Activated CD8-positive, alpha-beta memory T cell treated with anti-CD3 and anti-CD28 coated beads, Interleukin-2, amount 50 U/mL, for 48 hours (primary cell): ENCODE measurements around the gene LGALS9C.
"Not testable (repeated sequence)": the region's sequence is repeated elsewhere in the genome, so short reads cannot be mapped to it uniquely, and the experiment has no call there.

ENCODE experiments used
- DNase-seq: peaks from one replicate; pipeline ENCODE4 v3.0.0-alpha.2; 2020

LGALS9C gene

GRCh38 chr17:18478977-18479595, 2.5 kb downstream of the LGALS9C start:
- not testable (repeated sequence) for DNase-seq

- not testable (repeated sequence) for DNase-seq
Observed at GRCh38 chr17:18481775-18482174, 5.2 kb downstream of the LGALS9C start.

DNA sequence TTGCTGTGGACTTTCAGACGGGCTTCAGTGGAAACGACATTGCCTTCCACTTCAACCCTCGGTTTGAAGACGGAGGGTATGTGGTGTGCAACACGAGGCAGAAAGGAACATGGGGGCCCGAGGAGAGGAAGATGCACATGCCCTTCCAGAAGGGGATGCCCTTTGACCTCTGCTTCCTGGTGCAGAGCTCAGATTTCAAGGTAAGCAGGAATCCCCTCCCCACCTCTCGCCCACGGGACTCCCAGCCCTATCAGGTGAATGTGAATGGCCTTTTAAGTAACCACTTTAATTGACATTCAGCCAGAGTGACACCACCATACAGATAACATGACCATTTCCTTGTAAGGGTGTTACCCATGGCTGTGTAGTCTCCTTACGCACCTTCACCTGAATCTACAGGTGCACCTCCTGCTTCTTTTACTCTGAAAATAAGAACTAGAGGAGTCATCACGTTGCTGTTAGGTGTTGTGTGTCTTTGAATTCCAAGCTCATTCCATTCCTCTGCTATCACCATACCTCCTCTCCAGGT, 9.4 kb downstream of the LGALS9C start:
- DNase-seq, result not testable (repeated sequence)

DNA sequence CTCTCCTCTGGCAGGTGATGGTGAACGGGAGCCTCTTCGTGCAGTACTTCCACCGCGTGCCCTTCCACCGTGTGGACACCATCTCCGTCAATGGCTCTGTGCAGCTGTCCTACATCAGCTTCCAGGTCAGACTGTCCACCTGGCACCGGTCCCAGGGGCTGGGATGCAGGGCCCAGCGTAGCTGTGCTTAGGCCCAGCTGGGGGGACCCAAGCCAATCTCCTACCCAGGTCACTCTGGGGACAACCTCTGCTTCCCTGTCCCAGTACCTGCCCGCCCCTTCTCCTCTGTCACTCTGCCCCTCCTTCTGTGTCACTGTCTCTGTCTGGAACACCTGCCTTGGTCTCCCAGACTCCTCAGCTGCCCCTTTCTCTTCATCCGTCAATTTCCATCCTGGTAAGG, 11.0 kb downstream of the LGALS9C start:
- DNase-seq, result not testable (repeated sequence)

- not testable (repeated sequence) for DNase-seq
Observed at GRCh38 chr17:18488622-18489021, 12.0 kb downstream of the LGALS9C start.

DNA sequence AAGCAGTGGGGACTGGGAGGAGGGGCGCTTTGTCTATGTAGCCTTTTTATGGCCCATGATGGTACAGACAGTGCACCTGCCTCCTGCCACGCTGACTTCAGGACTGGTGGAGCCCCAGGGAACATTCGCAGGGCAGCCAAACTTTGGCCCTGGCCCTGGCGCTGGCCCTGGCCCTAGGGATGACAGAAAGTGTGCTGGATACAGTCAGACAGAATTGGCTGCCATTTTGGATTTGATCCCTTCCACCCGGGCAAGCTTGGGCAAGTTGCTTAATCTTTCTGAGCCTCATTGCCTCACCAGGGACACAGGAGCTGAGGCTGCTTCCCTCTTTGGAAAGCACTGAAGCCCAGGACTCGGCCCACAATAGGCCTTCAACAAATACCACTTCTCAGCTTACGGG, 13.4 kb downstream of the LGALS9C start:
- DNase-seq, result not testable (repeated sequence)

DNA sequence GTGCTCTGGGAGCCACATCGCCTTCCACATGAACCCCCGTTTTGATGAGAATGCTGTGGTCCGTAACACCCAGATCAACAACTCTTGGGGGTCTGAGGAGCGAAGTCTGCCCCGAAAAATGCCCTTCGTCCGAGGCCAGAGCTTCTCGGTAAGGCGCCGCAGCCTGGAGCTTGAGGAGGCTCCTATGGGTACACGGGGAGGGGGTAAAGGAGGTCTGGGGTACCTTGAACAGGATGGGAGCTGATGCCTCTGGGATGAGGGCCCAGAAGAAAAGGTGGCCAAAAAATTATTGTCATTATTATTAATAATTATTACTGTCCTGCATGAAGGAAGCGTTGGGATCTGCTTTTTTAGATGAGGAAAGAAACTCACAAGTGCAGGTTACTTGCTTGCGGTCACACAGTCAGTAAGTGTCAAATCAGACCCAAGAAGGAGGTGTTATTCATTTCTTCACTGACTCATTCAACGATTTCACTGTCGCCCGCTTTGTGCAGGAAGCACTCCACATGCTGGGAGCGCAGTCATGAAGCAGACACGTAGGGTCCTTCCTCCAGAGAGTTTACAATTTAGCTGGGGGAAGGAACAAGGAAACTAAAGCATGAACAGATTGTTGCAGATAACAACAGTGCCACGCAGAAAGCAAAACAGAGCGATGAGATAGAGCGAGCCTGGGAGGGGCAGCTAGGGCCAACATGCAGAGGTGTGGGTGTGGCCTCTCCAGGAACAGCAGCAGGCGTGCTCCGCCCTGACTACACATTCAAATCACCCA, 16.3 kb downstream of the LGALS9C start:
- peak; percentile 54 for DNase-seq

DNA sequence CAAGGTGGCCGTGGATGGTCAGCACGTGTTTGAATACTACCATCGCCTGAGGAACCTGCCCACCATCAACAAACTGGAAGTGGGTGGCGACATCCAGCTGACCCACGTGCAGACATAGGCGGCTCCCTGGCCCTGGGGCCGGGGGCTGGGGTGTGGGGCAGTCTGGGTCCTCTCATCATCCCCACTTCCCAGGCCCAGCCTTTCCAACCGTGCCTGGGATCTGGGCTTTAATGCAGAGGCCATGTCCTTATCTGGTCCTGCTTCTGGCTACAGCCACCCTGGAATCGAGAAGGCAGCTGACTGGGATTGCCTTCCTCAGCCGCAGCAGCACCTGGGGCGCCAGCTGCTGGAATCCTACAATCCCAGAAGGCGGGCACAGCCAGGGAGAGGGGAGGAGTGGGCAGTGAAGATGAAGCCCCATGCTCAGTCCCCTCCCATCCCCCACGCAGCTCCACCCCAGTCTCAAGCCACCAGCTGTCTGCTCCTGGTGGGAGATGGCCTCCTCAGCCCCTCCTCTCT, 17.7 kb downstream of the LGALS9C start:
- DNase-seq, result not testable (repeated sequence)

- DNase-seq, result not testable (repeated sequence)
Observed at GRCh38 chr17:18497044-18497443, 20.5 kb downstream of the LGALS9C start.

DNA sequence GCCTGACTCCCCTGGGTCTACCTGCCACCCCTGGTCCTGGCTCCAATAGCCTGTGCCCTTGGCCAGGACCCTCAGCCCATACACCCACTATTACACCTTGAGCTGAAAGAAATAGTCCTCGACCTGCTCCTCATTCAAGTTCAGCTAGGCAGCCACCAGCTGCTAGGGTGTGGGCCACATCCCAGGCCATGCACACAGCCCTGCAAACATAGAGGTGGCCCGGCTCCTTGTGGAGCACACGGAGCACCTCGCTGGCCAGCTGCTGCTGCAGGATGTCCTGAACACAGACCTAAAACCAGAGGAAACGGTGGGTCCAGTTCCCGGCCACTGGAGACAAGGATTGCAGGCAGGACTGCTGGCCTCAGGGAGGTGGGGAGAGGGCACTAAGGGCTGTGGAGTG, 22.5 kb downstream of the LGALS9C start:
- not testable (repeated sequence) for DNase-seq

- DNase-seq, result not testable (repeated sequence)
Observed at GRCh38 chr17:18499756-18500155, 23.2 kb downstream of the LGALS9C start.

GRCh38 chr17:18500281-18500680, 23.7 kb downstream of the LGALS9C start:
- DNase-seq, result not testable (repeated sequence)

DNA sequence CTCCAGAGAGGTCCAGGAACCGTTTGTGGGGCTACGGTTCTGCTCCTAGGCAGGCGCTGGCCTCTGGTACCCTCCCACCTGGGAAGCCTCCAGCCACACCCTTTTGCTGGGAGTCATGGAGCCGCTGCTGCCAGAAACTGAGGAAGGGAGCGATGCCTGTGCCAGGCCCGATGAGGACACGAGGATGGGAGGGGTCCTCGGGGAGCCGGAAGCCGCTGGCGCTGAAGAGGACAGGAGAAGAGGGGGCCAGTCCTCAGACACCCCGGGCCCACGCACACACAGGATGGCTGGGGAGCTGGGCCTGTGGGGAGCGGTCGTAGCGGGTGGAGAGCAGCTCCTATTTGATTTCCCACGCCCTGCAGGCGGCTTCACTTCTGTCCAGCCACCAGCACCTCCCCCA, 24.2 kb downstream of the LGALS9C start:
- not testable (repeated sequence) for DNase-seq

DNA sequence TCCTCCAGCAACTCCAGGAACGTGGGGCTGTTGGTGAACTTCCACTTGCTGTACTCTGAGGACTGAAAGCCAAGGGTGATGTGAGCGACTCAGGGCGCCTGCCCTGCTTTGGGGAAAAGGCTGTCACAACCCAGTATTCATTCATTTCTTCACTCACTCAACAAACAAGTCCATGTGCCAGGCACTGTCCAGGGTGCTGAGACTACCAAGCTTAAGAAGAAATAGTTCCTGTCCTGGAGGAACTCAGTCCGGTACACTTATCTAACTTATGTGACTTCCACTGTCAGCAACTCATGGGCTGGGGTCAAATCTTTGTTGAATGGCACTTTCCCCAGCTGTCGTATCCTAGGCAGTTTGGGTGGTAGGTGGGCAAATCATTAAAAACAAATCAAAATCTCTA, 26.6 kb downstream of the LGALS9C start:
- not testable (repeated sequence) for DNase-seq

DNA sequence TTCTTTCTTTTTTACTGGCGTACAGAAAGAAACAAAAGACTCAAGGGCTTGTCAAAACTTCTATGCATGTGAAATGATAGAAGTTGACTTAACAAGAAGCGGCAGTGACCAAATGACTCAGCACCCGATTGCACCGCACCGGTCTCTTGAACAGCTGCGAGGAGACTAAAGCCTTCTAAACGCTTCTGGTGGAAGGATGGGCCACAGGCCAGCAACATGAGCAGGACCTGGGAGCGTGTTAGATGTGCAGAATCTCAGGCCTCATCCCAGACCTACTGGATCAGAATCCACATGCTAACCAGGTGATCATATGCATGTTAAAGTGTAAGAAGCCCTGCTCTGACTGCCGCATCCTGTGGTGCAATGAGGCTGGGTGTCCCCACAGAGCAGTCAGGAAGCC, 31.1 kb downstream of the LGALS9C start:
- DNase-seq, result not testable (repeated sequence)

- DNase-seq, result not testable (repeated sequence)
Observed at GRCh38 chr17:18508667-18509066, 32.1 kb downstream of the LGALS9C start.

GRCh38 chr17:18521100-18521499, 44.5 kb downstream of the LGALS9C start:
- DNase-seq, result not testable (repeated sequence)

DNA sequence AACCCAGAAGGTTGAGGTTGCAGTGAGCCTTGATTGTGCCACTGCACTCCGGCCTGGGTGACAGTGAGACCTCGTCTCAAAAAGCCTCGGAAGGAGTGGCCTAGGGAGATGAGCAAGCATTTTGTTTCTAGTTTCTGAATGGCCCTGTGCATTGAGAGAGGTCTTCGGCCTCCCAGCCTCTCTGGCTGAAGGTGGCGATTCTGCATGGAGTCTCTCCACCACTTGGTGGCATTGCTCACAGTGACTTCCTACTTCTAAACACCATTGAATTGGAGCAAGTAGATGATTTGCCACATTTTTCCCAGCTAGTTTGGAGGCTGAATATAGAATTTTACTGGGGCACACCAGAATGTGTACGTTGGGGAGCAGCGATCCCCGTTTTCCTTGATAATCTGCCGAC, 48.4 kb downstream of the LGALS9C start:
- DNase-seq, result not testable (repeated sequence)

DNA sequence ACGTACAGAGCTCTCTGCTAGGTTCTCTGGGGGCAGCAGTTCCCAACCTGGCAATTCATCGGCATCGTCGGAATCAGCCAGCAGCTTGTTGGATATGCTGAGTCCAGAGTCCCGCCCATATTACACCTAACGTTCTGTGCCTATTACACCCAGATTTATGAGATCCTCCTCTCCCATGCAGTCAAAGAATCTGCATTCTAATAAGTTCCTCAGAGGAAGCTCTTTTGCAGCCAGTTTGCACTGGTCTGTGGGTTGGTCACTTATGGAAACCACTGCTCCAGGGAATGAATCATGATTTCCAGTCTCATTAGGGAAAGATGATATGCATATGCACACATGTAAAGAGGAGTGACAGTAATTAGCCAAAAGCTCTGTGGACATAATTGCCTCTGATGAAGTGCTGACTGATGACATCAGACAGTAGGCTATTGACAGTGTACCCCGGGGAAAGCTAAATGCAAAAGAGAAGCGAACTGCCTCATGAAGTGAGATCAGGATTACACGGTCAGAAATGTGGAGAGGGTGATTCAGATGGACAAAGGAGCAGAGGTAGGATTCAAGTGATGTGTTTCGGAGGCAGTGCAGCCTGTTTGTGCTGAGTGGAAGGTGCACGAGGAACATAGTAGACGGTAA, 49.7 kb downstream of the LGALS9C start:
- DNase-seq, result not testable (repeated sequence)

DNA sequence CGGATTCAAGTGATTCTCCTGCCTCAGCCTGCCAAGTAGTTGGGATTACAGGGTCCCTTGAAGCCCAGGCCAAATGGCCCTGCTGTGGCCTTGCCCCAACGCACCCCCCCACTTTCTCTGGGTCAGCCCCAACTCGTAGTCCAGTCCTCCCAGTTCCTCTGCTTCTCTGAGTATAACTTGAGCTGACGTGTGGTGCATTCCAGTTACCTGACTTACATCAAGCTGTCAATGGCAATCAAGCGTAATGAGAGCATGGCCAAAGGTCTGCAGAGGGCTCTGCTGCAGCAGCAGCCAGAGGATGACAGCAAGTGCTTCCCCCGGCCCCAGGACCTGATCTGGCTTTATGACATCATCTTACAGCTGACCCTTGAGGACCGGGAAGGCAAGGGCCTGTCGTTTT, 50.8 kb downstream of the LGALS9C start:
- DNase-seq, result not testable (repeated sequence)

GRCh38 chr17:18528435-18528834, 51.8 kb downstream of the LGALS9C start:
- not testable (repeated sequence) for DNase-seq

GRCh38 chr17:18528899-18529500, 52.4 kb downstream of the LGALS9C start:
- not testable (repeated sequence) for DNase-seq

DNA sequence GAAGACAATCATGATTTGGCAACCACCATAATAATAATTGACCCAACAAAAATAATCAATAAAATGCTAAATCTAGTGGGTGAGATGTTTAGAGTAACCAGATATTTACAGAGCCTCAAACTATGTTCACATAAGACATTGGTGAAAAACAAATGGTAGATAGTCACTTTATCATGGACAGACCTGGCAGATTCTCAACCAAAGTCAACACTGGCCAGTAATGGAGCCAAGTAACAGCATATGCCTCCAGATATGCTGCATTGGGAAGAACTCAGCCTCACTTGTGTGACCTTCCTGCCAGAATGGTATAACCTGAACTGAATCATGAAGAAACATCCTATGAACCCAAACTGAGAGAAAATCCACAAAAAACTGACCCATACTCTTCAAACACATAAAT, 53.8 kb downstream of the LGALS9C start:
- DNase-seq, result not testable (repeated sequence)
